ENCODE measurements around the gene GUK1.

Gene GUK1

DNA sequence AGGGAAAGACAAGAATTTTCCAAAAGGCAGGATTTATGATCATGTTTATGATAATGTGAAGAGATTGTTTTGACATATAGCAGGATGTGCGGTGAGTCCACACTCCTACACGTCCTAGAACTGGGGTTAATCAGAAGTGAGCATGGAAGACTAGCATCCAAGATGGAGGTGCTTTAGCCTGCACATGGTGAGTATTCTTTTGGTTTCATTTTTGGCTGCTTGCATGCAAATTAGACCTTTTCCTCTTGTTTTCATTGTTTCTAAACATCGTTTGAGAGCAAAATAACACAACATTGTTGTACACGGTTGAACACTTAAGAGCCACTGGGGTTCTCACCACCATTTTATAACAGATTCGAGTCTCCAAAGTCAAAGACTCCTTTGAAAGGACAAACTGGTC is 14.9 kb upstream of the GUK1 start:
- DNase-seq (ENCODE audit: low read depth in 2 of 2): no peak

DNA sequence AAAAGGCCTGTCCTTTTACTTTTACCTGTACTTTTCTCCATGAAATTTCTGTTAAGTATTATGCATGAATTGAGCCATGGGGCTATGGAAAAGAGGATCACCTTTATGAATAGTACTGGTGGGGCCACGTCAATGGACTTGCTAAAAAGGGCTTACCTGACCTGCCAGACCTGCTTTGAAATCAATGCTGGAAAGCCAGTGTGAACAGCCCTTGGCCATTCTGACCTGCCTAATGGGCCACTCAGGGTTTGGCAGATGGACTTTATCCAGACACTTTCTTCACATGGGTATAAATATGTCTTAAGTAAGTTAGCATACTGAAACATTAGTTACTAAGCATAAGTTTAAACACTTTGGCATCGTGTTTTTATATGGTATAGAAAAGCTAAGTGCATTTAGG is 8.3 kb upstream of the GUK1 start:
- DNase-seq (ENCODE audit: low read depth in 2 of 2): no peak

DNA sequence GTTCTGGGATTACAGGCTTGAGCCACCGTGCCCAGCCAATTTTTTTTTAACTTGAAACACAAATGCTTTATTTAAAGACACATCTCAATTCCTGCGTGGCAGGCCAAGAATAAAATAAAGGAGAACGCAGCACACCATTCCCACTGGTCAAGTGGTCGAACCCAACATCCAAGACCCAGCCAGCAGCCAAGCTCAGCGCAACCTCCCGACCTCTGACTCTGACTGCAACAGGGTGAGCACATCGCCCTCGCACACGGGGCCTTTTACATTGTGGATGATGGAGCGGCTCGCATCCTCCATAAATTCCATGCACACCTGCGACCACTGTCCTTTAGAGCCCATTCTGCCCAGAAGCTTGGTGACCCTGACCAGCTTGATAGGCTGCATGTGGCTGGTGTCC is 5.5 kb upstream of the GUK1 start:
- no peak for DNase-seq (ENCODE audit: low read depth in 2 of 2)

DNA sequence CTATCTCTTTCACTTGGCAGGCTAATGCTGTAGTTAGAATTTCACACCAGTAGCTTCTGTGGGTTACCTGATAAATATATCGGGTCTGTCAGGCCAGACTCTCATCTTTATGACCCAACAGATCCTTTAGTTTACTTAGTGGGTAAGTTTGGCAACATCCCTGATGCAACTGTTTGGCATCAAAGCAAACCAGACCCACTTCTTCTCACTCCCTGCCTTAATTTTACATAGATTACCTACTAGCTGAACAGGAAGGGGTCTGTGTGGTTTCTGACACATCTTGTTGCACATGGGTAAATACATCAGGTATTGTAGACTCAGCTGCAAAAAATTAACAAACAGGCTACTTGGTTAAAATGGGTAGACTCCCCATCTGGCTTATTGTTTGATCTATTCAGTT is 3.2 kb upstream of the GUK1 start:
- DNase-seq (ENCODE audit: low read depth in 2 of 2): no peak

DNA sequence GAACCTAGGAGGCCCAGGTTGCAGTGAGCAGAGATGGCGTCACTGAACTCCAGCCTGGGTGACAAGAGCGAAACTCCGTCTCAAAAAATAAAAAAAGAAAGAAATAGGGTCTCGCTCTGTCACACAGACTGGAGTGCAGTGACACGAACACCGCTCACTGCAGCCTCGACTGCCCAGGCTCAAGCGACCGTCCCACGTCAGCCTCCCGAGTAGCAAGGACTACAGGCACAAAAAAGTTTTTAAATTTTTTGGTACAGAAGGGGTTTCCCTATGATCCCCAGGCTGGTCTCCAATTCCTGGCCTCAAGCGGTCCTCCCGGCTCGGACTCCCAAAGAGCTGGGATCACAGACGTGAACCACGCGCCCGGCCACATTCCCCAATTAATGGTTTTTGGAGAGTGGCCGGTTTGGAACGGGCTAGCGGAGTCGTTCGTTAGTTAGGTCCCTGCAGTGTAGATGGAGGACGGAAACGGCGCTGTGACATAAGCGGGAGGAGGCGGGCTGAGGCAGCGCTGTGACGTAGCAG is 611 bp upstream of the GUK1 start:
- no peak for DNase-seq (ENCODE audit: low read depth in 2 of 2)

DNA sequence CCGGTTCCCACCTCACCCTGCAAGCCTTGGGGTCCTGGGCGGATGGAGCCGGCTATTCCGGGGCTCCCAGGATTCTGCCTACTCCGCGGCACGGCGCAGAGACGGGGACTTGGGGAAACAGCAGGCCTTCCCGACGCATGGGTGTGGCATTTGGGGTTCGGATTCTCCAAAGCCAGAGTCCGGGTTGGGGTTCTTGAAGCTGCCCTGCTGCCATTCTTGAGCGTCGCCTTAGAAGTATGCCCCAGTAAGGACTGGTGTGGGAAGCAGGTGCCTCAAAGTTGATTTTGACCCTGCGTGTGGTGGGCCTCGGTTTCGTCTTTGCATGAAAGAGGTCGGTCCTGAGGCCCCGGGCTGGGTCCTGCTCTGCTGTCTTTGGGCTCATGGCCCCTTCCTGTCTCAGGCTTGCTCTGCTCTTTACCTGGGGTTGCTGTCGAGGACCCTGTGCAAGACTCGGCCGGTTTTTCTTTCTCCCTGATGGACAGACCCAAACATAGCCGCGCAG is 696 bp downstream of the GUK1 start:
- no peak for DNase-seq (ENCODE audit: low read depth in 2 of 2)

- no peak for DNase-seq (ENCODE audit: low read depth in 2 of 2)
Observed at GRCh38 chr1:228141226-228142044, 1.4 kb downstream of the GUK1 start.

DNA sequence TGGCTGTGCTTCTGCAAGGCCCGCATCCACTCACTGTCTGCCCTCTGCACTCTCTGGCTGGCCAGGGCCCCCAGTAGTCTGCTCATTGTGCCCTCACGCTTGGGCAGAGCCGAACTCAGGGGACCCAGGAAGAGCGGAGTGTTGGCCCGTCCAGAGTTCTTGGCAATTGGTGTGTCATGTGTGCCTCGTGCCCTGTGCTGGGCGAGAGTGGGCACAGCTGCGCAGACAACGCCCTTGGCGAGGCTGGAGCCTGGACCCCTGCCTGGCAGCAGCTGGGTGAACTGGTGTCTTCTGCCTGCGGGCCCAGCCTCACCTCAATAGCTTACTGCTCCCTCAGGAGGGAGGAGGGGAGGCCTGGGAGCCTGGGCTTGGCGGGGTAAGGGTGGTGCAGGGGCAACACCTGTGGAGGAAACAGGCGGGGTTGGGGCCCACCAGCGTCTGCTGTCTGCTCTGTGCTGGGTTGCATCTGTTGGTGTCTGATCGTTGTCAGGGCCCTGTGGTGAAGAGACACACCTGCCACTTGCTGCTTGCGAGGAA is 2.1 kb downstream of the GUK1 start:
- no peak for DNase-seq (ENCODE audit: low read depth in 2 of 2)

GRCh38 chr1:228142701-228143136 is 2.6 kb downstream of the GUK1 start:
- DNase-seq (ENCODE audit: low read depth in 2 of 2): no peak

- no peak for DNase-seq (ENCODE audit: low read depth in 2 of 2)
Observed at GRCh38 chr1:228143480-228144192, 3.6 kb downstream of the GUK1 start.

GRCh38 chr1:228144193-228144992 is 4.3 kb downstream of the GUK1 start:
- no peak for DNase-seq (ENCODE audit: low read depth in 2 of 2)

DNA sequence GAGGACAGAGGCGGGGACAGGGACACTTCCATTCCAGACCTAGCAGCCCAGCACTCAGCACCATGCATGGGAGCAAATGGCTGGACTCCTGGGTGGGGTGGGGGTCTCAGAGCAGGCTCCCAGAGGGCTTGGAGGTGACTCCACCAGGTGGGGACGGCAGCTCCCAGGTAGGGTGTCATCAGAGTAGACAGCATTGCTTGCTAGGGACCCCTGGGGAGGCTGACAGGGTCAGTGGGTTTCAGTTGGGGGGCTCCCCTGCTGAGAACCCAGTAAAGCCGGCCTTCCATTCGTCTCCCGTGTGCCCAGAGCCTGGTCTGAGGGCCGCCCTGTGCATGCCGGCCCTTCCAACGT is 4.9 kb downstream of the GUK1 start:
- DNase-seq (ENCODE audit: low read depth in 2 of 2): no peak

DNA sequence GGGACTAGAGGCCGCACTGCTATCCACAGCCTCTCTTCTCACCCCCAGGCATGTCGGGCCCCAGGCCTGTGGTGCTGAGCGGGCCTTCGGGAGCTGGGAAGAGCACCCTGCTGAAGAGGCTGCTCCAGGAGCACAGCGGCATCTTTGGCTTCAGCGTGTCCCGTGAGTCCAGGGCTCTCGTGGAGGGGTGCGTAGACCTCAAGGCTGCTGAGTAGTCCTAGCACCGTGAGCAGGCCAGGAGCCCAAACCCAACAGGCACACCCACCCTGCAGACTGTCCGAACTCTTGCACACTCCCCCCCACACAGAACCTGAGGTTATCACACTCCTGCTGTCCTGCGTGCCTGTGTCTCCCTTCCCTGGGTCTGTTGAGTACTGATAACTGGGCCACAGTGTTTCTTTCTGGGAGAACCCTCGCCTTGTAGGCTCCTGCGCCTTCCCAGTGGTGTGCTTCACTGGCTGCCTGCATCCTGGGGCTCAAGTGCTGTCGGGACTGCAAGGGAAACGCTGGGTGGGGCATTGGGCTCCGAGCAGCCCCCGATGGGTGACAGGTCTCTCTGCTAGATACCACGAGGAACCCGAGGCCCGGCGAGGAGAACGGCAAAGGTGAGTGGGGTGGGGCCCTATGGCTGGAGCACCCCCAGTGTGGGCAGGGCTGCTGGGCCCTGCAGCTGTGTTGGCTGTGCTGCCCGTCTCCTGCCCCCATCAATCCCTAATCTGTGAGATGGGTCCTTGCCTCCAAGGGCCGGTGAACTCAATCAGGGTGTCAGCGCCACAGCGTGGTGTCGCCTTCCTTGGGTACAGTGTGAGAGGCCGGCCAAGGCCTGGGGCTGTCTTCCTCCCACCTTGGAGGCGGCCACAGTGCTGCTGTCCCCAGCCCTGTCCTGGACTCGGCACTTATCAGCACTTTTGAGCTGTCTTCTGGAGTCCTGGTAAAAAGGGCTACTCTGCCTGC is 5.7 kb downstream of the GUK1 start:
- no peak for DNase-seq (ENCODE audit: low read depth in 2 of 2)

DNA sequence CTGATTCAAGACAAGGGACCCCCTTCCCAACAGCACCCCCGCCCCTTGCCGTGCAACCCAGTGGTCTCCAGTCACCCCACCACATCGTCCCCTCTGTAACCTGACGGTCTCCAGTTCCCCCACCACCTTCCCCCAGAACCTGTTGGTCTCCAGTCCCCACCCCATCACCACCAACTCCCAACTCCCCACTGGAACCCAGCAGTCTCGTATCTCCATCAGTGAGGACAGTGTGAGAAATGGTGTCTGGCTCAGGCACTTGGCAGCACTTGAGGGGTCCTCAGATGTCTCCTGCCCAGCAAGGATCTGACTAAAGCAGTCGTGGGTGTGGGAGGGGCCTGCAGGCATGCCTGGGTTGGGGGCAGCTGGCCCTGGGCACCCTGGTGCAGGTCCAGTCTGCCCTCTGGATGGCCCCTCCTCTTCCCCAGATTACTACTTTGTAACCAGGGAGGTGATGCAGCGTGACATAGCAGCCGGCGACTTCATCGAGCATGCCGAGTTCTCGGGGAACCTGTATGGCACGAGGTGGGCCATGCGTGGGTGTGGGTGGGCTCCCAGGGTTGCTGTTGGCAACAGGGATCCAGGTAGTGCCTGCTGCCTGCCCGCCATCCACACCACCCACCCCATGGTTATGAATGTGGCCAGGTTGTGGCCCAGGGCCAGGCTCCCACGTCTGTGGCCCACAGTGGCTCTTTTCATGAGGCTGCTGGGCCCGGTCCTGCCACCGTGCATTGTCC is 6.5 kb downstream of the GUK1 start:
- DNase-seq (ENCODE audit: low read depth in 2 of 2): no peak

GRCh38 chr1:228147151-228147693 is 7.1 kb downstream of the GUK1 start:
- DNase-seq (ENCODE audit: low read depth in 2 of 2): no peak

GRCh38 chr1:228147768-228148167 is 7.7 kb downstream of the GUK1 start:
- no peak for DNase-seq (ENCODE audit: low read depth in 2 of 2)

DNA sequence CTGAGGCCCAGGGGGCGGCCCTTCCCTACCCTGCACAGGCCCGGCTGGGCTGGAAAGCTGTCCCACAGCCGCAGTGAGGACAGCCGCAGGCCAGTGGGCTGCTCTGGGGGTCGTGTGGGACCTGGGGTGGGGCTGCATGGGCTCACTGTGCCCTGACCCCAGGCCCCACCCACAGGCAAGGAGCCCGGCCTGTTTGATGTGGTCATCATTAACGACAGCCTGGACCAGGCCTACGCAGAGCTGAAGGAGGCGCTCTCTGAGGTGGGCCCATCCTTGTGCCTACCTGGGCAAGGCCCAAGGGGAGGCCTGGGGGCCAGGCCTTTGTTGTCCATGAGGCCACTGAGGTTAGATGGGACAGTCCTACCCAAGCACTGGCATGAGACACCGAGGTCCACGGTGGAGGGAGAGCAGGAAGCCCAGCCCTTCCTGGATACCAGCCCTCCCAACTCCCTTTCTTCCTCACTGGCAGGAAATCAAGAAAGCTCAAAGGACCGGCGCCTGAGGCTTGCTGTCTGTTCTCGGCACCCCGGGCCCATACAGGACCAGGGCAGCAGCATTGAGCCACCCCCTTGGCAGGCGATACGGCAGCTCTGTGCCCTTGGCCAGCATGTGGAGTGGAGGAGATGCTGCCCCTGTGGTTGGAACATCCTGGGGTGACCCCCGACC is 8.2 kb downstream of the GUK1 start:
- no peak for DNase-seq (ENCODE audit: low read depth in 2 of 2)

- no peak for DNase-seq (ENCODE audit: low read depth in 2 of 2)
Observed at GRCh38 chr1:228148935-228149405, 8.9 kb downstream of the GUK1 start.

Measured in fibroblast of skin of left quadriceps (primary cell).